GM12875 (cell line): ENCODE measurements around the gene DCLK3.

Source experiments
- H3K4me3 ChIP-seq: one replicate; pipeline ENCODE4 v1.5.1; 2011; ENCODE audit warnings: low read depth, low read length, control low read depth
- CTCF ChIP-seq: IDR thresholded peaks from 2 replicates; pipeline ENCODE4 v1.5.1; 2011; ENCODE audit warnings: low read depth, mild to moderate bottlenecking, control low read depth, inconsistent platforms, low read length, moderate library complexity, borderline replicate concordance; ENCODE audit not compliant: insufficient read depth

DCLK3 gene

DNA sequence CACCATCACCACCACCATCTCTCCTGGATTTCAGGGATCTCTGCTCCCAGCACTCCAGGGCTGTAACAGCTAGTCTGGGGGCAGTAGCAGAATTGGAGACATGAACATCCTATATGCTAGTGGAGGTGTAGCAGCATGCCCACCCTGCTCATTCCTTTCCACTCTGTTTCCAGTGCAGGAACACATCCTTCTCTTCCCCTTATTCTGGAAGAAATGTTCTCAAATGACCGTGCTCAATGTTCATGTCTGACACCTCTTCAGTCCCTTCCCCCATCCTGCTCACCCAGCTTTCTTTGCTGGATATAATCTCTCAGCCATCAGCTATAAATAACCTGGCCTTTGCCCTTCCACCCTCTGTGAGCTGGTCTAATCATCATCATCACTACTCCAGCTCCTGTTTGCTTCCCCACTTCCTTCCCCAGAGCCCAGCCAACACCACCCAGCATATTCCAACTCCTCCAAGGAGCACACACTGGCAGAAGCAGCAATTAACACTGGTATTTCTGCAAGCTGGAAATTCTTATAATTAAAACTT, 31.1 kb downstream of the DCLK3 start:
- no peak for TF ChIP-seq CTCF
- no peak overlapping the region for H3K4me3 ChIP-seq

GRCh38 chr3:36730966-36731365, 33.4 kb downstream of the DCLK3 start:
- no peak for TF ChIP-seq CTCF
- no peak overlapping the region for H3K4me3 ChIP-seq

DNA sequence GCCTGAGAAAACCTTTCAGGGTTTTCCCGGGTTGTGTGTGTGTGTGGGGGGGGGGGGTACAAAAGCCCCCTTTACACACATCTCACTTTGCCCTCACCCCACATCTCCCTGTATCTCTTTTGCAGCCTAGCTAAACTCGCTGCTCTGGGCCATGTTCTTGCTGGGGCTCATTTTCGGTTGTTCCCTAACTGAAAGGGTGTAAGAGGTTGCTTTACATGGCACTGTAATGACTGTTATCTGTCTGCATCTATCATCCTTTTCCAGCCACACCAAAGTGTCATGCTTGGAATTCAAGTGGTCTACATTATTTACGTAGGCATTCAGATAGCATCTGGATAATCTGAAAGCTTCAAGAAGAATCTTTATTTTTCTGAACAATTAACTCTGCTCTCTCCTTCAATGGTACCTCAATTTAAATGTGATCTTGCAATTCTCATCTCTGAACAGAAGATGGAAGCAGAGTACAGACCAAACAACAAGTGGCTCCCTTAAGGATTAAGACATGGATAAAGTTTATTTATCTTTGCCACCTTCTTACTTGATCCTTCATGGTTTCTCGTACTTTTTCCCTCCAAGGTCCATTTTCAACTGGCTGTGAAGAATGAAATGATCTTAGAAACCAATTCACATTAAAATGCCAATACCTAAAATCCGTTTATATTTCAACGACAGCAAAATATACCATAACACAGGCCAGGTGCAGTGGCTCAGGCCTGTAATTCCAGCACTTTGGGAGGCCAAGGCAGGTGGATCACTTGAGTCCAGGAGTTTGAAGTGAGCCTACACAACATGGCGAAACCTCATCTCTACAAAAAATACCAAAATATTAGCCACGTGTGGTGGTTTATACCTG, 34.9 kb downstream of the DCLK3 start:
- H3K4me3 ChIP-seq, result no peak overlapping the region
- 0 out of 2 replicates have a peak, but pooled peaks have one; percentile 29 for TF ChIP-seq CTCF

DNA sequence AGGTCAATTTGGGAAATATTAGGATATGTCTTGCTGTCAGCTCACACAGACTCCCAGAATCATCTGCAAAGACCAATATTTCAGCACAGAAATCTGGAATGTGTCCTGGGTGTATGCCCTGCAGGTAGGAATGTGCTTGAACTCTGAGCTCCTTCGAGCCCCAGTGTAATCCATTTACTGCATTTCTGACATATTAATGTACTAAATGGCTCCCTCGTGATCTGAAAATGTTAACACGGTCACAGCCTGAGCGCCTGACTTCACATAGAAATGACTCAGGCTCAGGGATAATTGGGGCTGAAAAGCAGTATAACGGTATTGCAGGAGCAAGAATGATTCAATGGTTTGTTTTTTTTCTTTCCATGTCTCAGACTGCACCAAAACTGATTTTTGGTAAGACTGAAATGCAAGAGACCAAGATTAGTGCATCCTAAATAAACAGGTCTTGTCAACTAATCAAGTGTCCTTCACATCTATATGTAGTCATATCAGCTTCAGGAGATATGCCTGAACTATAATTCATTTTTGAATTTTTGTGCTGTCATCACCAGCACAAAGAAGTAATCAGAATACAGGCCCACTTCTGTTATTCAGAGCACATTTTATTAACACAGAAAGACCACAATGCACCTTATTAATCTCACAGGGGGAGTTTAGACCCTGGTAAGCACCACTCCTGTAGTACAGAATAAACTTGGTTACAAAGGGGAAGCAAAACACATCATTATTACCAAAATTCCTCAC, 49.8 kb downstream of the DCLK3 start:
- no peak for TF ChIP-seq CTCF
- H3K4me3 ChIP-seq, result no peak overlapping the region

- no peak overlapping the region for H3K4me3 ChIP-seq
- TF ChIP-seq CTCF, result no peak
Measured at GRCh38 chr3:36713904-36714303, 50.4 kb downstream of the DCLK3 start.

DNA sequence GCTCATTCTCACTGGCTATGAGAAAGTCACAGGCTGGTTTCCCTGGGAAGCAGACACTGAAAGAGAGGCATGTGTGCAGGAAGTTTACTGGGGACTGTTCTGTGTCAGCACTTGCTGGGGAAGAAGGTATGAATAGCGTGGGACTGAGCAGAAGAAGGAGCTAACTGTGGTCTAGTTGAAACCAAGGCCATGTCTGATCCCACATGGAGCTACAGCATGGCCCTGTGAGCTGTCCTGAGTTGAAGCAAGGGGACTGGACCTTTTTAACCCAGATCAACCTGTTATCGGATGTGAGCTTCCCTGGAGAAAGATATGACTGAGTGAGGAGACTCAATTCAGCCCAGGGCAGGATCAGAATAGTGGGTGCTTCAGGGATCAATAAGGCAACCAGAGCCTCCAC, 53.7 kb downstream of the DCLK3 start:
- no peak for TF ChIP-seq CTCF
- no peak overlapping the region for H3K4me3 ChIP-seq
